Measurements from ENCODE around the gene GAPVD1.
"Not testable (repeated sequence)": the region's sequence is repeated elsewhere in the genome, so short reads cannot be mapped to it uniquely, and the experiment has no call there.

GAPVD1 gene, protein sequence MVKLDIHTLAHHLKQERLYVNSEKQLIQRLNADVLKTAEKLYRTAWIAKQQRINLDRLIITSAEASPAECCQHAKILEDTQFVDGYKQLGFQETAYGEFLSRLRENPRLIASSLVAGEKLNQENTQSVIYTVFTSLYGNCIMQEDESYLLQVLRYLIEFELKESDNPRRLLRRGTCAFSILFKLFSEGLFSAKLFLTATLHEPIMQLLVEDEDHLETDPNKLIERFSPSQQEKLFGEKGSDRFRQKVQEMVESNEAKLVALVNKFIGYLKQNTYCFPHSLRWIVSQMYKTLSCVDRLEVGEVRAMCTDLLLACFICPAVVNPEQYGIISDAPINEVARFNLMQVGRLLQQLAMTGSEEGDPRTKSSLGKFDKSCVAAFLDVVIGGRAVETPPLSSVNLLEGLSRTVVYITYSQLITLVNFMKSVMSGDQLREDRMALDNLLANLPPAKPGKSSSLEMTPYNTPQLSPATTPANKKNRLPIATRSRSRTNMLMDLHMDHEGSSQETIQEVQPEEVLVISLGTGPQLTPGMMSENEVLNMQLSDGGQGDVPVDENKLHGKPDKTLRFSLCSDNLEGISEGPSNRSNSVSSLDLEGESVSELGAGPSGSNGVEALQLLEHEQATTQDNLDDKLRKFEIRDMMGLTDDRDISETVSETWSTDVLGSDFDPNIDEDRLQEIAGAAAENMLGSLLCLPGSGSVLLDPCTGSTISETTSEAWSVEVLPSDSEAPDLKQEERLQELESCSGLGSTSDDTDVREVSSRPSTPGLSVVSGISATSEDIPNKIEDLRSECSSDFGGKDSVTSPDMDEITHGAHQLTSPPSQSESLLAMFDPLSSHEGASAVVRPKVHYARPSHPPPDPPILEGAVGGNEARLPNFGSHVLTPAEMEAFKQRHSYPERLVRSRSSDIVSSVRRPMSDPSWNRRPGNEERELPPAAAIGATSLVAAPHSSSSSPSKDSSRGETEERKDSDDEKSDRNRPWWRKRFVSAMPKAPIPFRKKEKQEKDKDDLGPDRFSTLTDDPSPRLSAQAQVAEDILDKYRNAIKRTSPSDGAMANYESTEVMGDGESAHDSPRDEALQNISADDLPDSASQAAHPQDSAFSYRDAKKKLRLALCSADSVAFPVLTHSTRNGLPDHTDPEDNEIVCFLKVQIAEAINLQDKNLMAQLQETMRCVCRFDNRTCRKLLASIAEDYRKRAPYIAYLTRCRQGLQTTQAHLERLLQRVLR (N-terminal part only)

DNA sequence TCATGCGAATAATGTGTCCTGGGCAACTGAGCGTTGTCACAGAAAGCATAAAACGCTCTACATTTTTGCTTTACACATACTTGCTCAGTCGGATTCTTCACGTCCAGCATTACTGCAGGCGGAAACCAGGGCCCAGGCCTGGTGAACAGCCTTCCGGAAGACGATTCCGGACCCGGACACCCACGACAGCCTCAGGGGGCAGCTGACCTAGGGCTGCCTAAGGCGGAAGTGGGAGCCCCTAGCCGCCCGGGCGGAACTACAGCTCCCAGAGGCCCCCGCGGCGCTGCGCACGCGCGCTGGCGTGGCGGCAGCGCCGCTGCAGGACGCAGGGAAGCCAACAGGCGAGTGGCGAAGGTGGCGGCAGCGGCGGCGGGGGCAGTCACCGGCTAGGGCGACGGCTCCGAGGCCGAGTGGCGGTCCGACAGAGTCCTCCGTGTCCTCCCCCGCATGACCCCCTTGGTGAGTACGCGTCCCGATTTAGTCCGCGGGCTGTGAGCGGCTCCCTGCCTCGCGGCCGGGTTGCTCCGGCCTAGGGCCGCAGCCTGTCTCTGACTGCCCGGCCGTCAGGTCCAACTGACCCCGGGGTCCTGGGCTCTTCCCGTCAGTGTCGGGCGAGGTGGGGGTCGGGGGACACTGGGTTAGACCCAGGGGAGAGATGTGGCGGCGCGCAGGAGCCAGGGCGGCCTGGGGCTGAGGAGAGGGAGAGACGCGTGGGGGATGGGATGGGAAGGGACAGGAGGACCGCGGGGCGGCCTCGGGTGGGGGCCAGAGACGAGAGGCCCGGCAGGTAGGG, at the start of gene GAPVD1:
Gene GAPVD1 (plus strand): TSS at position 326 of the 793 bp plus-strand sequence. CDS start 37,096 bp downstream, outside the sequence.
- H3K27me3 Mint-ChIP-seq (ENCODE audit: low read depth), result no peaks in the 10 kb centered on the region
- no peaks in the 10 kb centered on the region for H3K9me3 Mint-ChIP-seq
- peak within 1 kb of the TSS; percentile 96 for H3K27ac Mint-ChIP-seq
- peak within 1 kb of the TSS; percentile 99 for H3K4me3 Mint-ChIP-seq
- H3K36me3 Mint-ChIP-seq (ENCODE audit: low read depth), result peaks cover 14% of the 10 kb centered on the region
- peaks cover 32% of the 10 kb centered on the region for H3K4me1 Mint-ChIP-seq (ENCODE audit: low read depth)

DNA sequence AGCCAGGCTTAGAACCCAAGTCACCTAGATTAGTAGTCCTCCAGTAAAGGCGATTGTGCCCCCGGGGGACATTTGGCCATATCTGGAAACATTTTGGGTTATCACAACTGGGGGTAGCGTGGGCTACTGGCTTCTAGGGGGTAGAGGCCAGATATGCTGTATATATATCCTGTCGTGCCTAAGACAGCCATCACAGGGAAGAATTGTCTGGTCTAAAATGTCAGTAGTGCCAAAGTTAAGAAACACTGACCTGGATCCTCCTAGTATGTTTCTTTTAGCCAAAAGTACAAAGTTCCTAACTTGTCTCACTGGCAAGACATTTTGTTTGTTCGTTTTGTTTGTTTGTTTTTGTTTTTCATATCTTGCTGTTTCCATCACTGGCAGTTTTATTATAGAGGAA, 47.4 kb upstream of the GAPVD1 start:
- Mint-ChIP-seq H3K4me1 (ENCODE audit: low read depth) (peaks cover 3% of the 10 kb centered on the region), H3K36me3 (ENCODE audit: low read depth) (peaks cover 15% of the 10 kb centered on the region), H3K4me3 (no peak overlapping the region), H3K27me3 (ENCODE audit: low read depth) (no peaks in the 10 kb centered on the region), H3K9me3 (no peaks in the 10 kb centered on the region), H3K27ac (no peak overlapping the region)

DNA sequence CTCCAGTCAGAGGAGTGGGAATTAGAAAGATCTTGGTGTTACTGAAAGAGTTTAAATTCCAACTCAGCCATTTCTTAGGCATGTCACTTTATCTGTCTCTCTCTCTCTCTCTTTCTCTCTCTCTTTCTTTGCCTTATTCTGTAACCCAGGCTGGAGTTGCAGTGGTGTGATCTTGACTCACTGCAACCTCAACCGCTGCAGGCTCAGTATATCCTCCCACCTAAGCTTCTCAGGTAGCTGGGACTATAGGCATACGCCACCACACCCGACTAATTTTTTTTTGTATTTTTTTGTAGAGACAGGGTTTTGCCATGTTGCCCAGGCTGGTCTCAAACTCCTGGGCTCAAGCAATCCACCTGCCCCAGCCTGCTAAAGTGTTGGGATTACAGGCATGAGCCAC, 43.0 kb upstream of the GAPVD1 start:
- H3K27ac Mint-ChIP-seq, result no peak overlapping the region
- H3K4me1 Mint-ChIP-seq (ENCODE audit: low read depth), result peaks cover 3% of the 10 kb centered on the region
- no peaks in the 10 kb centered on the region for H3K27me3 Mint-ChIP-seq (ENCODE audit: low read depth)
- peaks cover 7% of the 10 kb centered on the region for H3K36me3 Mint-ChIP-seq (ENCODE audit: low read depth)
- no peak overlapping the region for H3K4me3 Mint-ChIP-seq
- no peaks in the 10 kb centered on the region for H3K9me3 Mint-ChIP-seq

DNA sequence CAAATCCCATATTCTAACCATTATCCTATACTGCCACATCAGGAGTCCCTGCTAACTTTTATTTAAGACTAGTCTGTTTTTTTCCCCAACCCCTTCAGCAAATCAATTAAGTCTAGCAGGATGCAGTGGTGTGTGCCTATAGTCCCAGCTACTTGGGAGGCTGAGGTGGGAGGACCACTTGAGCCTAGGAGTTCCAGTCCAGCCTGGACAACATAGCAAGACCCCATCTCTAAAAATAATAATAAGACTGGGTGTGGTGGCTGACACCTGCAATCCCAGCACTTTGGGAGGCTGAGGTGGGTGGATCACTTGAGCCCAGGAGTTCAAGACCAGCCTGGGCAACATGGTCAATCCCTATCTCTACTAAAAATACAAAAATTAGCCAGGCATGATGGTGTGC, 36.8 kb upstream of the GAPVD1 start:
- H3K27ac Mint-ChIP-seq; H3K36me3 Mint-ChIP-seq (ENCODE audit: low read depth); H3K4me3 Mint-ChIP-seq; H3K27me3 Mint-ChIP-seq (ENCODE audit: low read depth); H3K9me3 Mint-ChIP-seq; H3K4me1 Mint-ChIP-seq (ENCODE audit: low read depth): not testable (repeated sequence)

DNA sequence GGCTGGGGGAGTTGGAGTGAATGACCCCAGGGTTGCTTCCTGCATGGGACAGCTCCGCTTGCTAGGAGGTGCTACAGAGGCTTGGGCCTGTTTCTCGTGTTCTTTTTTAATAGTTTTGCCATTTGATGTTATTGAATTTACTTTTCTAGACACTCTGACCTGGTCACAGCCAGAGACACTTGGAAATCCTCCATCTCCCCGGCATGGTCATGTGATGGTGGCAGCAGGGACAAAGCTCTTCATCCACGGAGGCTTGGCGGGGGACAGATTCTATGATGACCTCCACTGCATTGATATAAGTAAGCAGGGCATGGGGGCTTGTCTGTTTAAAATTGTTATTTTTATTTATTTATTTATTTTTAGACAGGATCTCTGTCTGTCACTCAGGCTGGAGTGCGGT, 33.9 kb upstream of the GAPVD1 start:
- Mint-ChIP-seq H3K27me3 (ENCODE audit: low read depth) (no peaks in the 10 kb centered on the region), H3K27ac (no peak overlapping the region), H3K9me3 (no peaks in the 10 kb centered on the region), H3K4me1 (ENCODE audit: low read depth) (no peaks in the 10 kb centered on the region), H3K36me3 (ENCODE audit: low read depth) (peaks cover 8% of the 10 kb centered on the region), H3K4me3 (no peak overlapping the region)

DNA sequence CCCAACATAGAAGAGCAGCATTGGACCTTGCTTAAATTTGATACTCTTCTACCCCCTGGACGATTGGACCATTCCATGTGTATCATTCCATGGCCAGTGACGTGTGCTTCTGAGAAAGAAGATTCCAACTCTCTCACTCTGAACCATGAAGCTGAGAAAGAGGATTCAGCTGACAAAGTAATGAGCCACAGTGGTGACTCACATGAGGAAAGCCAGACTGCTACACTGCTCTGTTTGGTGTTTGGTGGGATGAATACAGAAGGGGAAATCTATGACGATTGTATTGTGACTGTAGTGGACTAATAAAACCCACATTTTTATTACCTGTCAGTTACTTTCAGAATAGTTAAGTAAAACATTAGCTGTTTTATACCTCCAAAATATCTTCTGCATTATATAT, 27.9 kb upstream of the GAPVD1 start:
- H3K36me3 Mint-ChIP-seq (ENCODE audit: low read depth), result peaks cover 48% of the 10 kb centered on the region

DNA sequence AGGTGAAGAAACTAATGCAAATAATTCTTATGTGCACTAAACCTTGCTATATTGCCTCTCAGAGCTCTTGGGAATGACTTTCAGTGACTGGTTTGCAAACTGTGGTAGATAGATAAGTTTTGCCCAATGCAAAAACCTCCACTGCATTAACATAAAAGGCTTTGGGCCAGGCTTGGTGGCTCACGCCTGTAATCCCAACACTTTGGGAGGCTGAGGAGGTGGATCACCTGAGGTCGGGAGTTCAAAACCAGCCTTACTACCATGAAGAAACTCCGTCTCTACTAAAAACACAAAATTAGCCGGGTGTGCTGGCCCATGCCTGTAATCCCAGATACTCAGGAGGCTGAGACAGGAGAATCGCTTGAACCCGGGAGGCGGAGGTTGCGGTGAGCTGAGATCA, 27.5 kb upstream of the GAPVD1 start:
- not testable (repeated sequence) for H3K4me3 Mint-ChIP-seq; H3K27ac Mint-ChIP-seq; H3K9me3 Mint-ChIP-seq; H3K27me3 Mint-ChIP-seq (ENCODE audit: low read depth)
- H3K4me1 Mint-ChIP-seq (ENCODE audit: low read depth), result peaks cover 40% of the 10 kb centered on the region
- H3K36me3 Mint-ChIP-seq (ENCODE audit: low read depth), result peaks cover 52% of the 10 kb centered on the region

More for the DNA sequence above, 27.9 kb upstream of the GAPVD1 start:
- no peaks in the 10 kb centered on the region for H3K9me3 Mint-ChIP-seq
- H3K4me1 Mint-ChIP-seq (ENCODE audit: low read depth), result peaks cover 35% of the 10 kb centered on the region
- H3K4me3 Mint-ChIP-seq, result no peak overlapping the region
- H3K27me3 Mint-ChIP-seq (ENCODE audit: low read depth), result no peaks in the 10 kb centered on the region
- H3K27ac Mint-ChIP-seq, result no peak overlapping the region

DNA sequence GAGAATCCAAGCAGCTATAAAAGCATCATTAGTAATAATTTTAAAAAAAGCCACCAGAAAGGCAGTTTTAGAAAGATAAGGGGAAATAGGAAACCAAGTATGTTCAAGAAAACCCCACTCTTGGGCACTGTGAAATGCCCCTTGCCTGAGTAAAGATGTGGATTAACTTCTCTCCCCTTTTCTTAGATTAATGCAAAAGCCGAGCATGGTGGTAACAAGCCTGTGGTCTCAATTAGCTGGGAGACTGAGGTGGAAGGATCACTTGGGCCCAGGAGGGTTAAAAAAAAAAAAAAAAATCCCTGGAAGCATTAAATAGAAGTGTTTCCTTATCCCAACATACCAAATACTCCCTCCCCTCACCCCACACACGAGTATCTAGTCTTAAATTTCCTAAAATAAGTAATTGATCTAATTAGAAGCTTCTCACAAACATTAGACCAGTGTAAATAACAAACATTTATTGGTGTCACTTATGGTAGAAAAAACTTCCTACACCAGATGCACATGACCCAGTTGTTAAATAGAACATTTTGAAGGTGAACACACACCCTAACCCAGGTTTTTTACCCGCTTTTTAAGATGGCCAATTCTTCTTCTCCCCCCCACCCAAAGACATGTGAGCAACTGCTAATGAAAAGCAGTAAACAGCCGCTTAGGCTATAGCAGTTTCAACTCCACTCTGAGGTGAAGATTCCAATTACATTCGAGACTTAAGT, 25.7 kb upstream of the GAPVD1 start:
- Mint-ChIP-seq H3K4me3 (peak overlapping the region; percentile 92), H3K27ac (no peak overlapping the region), H3K27me3 (ENCODE audit: low read depth) (no peaks in the 10 kb centered on the region), H3K36me3 (ENCODE audit: low read depth) (peaks cover 68% of the 10 kb centered on the region), H3K9me3 (no peaks in the 10 kb centered on the region), H3K4me1 (ENCODE audit: low read depth) (peaks cover 42% of the 10 kb centered on the region)

DNA sequence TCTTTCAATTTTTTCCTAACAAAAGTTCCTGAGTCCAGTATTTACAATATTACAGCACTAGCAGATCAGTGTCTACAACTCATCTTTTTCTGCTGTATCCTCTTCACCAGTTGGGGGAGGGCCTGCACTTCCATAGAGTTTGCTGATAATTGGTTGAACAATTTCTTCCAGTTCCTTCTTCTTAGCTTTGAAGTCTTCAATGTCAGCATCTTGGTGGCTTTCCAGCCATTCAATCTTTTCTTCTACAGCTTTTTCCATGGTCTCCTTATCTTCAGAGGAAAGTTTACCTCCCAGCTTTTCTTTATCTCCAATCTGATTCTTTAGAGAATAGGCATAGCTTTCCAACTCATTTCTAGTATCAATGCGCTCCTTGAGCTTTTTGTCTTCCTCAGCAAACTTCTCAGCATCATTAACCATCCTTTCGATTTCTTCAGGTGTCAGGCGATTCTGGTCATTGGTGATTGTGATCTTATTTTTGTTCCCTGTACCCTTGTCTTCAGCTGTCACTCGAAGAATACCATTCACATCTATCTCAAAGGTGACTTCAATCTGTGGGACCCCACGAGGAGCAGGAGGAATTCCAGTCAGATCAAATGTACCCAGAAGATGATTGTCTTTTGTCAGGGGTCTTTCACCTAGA, 25.0 kb upstream of the GAPVD1 start:
- H3K4me3 Mint-ChIP-seq, result peak overlapping the region; percentile 92

DNA sequence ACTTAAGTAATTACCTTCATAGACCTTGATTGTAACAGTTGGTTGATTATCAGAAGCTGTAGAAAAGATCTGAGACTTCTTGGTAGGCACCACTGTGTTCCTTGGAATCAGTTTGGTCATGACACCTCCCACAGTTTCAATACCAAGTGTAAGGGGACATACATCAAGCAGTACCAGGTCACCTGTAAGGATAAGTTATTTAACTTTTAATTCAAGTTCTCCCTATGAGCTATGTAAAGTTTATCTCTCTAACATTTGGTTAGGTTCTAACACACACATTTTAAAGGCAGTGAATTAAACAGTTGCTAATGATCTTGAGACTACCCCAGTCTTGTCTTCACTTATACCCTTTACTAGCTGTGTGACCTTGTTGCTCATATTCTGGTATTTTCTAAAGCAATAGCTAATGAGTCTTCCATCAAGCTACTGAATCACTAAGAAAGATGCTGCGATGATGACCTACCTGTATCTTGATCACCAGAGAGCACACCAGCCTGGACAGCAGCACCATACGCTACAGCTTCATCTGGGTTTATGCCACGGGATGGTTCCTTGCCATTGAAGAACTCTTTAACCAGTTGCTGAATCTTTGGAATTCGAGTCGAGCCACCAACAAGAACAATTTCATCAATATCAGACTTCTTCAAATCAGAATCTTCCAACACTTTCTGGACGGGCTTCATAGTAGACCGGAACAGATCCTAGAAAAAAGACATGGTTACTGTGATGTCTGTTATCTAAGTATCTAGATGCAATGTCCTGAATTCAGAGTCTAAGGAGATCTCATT, 23.3 kb upstream of the GAPVD1 start:
- H3K4me3 Mint-ChIP-seq, result peak overlapping the region; percentile 92
- H3K36me3 Mint-ChIP-seq (ENCODE audit: low read depth), result peaks cover 68% of the 10 kb centered on the region
- H3K27me3 Mint-ChIP-seq (ENCODE audit: low read depth), result no peaks in the 10 kb centered on the region
- no peaks in the 10 kb centered on the region for H3K9me3 Mint-ChIP-seq
- peak overlapping the region; percentile 54 for H3K27ac Mint-ChIP-seq
- H3K4me1 Mint-ChIP-seq (ENCODE audit: low read depth), result peaks cover 46% of the 10 kb centered on the region

More for the DNA sequence above, 25.0 kb upstream of the GAPVD1 start:
- H3K4me1 Mint-ChIP-seq (ENCODE audit: low read depth), result peaks cover 42% of the 10 kb centered on the region
- peak overlapping the region; percentile 5 for H3K27ac Mint-ChIP-seq
- H3K27me3 Mint-ChIP-seq (ENCODE audit: low read depth); H3K9me3 Mint-ChIP-seq: not testable (repeated sequence)
- H3K36me3 Mint-ChIP-seq (ENCODE audit: low read depth), result peaks cover 72% of the 10 kb centered on the region

DNA sequence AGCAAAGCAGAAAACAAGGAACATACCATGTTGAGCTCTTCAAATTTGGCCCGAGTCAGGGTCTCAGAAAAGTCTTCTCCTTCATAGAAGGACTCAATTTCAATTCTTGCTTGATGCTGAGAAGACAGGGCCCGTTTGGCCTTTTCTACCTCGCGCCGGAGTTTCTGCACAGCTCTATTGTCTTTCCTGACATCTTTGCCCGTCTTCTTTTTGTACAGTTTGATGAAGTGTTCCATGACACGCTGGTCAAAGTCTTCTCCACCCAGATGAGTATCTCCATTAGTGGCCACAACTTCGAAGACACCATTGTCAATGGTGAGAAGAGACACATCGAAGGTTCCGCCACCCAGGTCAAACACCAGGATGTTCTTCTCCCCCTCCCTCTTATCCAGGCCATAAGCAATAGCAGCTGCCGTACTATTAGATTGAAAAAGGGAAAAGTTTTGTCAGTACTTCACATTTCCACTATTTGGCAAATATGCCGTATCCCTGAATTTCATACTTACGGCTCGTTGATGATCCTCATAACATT, 22.6 kb upstream of the GAPVD1 start:
- Mint-ChIP-seq H3K4me1 (ENCODE audit: low read depth) (peaks cover 46% of the 10 kb centered on the region), H3K36me3 (ENCODE audit: low read depth) (peaks cover 64% of the 10 kb centered on the region), H3K4me3 (peak overlapping the region; percentile 92), H3K27ac (peak overlapping the region; percentile 54), H3K9me3 (no peaks in the 10 kb centered on the region), H3K27me3 (ENCODE audit: low read depth) (no peaks in the 10 kb centered on the region)
